Suprapubic skin (tissue), 4 donors: Measurements from ENCODE around the gene INSYN2B. TPM values are rescaled to one million over a fixed set of nuclear protein-coding genes. Genes with fewer than 3 reads are reported as not detected.

ENCODE experiments used
- DNase-seq, 2 donors: peaks; one replicate each; pipeline ENCODE4 v3.0.0-alpha.2; 2019; ENCODE audit warnings: low spot score in 2 of 2
- H3K27ac ChIP-seq: fragments of 200-600 bp; sonication (generic); one replicate; pipeline ENCODE4 v1.5.1; 2019
- H3K27me3 ChIP-seq: fragments of 200-600 bp; sonication (generic); one replicate; pipeline ENCODE4 v1.5.1; 2019
- H3K36me3 ChIP-seq: fragments of 200-600 bp; sonication (generic); one replicate; pipeline ENCODE4 v1.5.1; 2019
- H3K4me1 ChIP-seq: fragments of 200-600 bp; sonication (generic); one replicate; pipeline ENCODE4 v1.5.1; 2019
- H3K4me3 ChIP-seq: fragments of 200-600 bp; sonication (generic); one replicate; pipeline ENCODE4 v1.5.1; 2019; ENCODE audit warnings: mild to moderate bottlenecking
- H3K9me3 ChIP-seq: fragments of 200-600 bp; sonication (generic); one replicate; pipeline ENCODE4 v1.5.1; 2019
- CTCF ChIP-seq, 2 donors: fragments of 200-600 bp in 1 of 2; fragments of 450-650 bp in 1 of 2; sonication (generic) in 1 of 2; IDR thresholded peaks; one replicate each; pipeline ENCODE4 v1.5.1; 2016 to 2019; ENCODE audit warnings: antibody characterized with exemption in 2 of 2, mild to moderate bottlenecking in 1 of 2, moderate library complexity in 1 of 2
- EP300 ChIP-seq: sonication (generic); formaldehyde crosslinking; IDR thresholded peaks from one replicate; pipeline ENCODE4 v1.6.1; 2017; ENCODE audit warnings: antibody characterized with exemption
- POLR2A ChIP-seq, 2 donors: fragments of 450-650 bp; IDR thresholded peaks; one replicate each; pipeline ENCODE4 v1.6.1; 2017; ENCODE audit warnings: antibody characterized with exemption in 2 of 2, mild to moderate bottlenecking in 2 of 2, moderate library complexity in 2 of 2
- POLR2AphosphoS5 ChIP-seq, 3 donors: sonication (generic); formaldehyde crosslinking; IDR thresholded peaks; one replicate each; pipeline ENCODE4 v1.6.1; 2017; ENCODE audit warnings: antibody characterized with exemption in 3 of 3
- WGBS: methylation state at CpG from one replicate; pipeline ENCODE4 v1.1.5; 2018; 5-methylcytosine and 5-hydroxymethylcytosine counted together
- total RNA-seq, 4 donors: library from RNA; depleted of rRNA; stranded (reverse); fragments of >200 nt; gene quantifications; one replicate each; pipeline ENCODE4 v1.1.0, GENCODE V29; 2016

The INSYN2B gene
- total RNA-seq, 4 donors from 2014 or later, result 0.47 to 0.68 (median 0.55) TPM

GRCh38 chr5:169832845-169833244 is 147.4 kb downstream of the INSYN2B start:
- DNase-seq, result no peak
- Histone ChIP-seq H3K27me3 (no peaks in the 10 kb centered on the region), H3K36me3 (no peaks in the 10 kb centered on the region), H3K4me3 (no peak overlapping the region), H3K27ac (no peak overlapping the region), H3K9me3 (no peaks in the 10 kb centered on the region), H3K4me1 (no peaks in the 10 kb centered on the region)
- TF ChIP-seq EP300, result no peak
- no peak for TF ChIP-seq CTCF (IDR thresholded peaks at IDR 0.05)
- TF ChIP-seq POLR2A (IDR thresholded peaks at IDR 0.05), result no peak
- TF ChIP-seq POLR2AphosphoS5 (IDR thresholded peaks at IDR 0.05), result no peak

GRCh38 chr5:169832304-169832703 is 148.0 kb downstream of the INSYN2B start:
- Histone ChIP-seq H3K36me3 (no peaks in the 10 kb centered on the region), H3K4me1 (no peaks in the 10 kb centered on the region), H3K4me3 (no peak overlapping the region), H3K9me3 (no peaks in the 10 kb centered on the region), H3K27ac (no peak overlapping the region), H3K27me3 (no peaks in the 10 kb centered on the region)
- no peak for DNase-seq
- TF ChIP-seq POLR2A (IDR thresholded peaks at IDR 0.05), result no peak
- TF ChIP-seq CTCF (IDR thresholded peaks at IDR 0.05), result no peak
- no peak for TF ChIP-seq POLR2AphosphoS5 (IDR thresholded peaks at IDR 0.05)
- no peak for TF ChIP-seq EP300
- 87% methylated on average over 3 of the region's 3 CpGs for WGBS

- H3K9me3 ChIP-seq, result no peaks in the 10 kb centered on the region
- no peaks in the 10 kb centered on the region for H3K4me1 ChIP-seq
- no peak for DNase-seq
- no peaks in the 10 kb centered on the region for H3K36me3 ChIP-seq
- H3K27ac ChIP-seq, result no peak overlapping the region
- H3K4me3 ChIP-seq, result no peak overlapping the region
- 50% methylated on average over 1 of the region's 1 CpG for whole genome bisulfite sequencing
- H3K27me3 ChIP-seq, result no peaks in the 10 kb centered on the region
- TF ChIP-seq CTCF (IDR thresholded peaks at IDR 0.05), result no peak
- TF ChIP-seq POLR2AphosphoS5 (IDR thresholded peaks at IDR 0.05), result no peak
- no peak for TF ChIP-seq EP300
- no peak for TF ChIP-seq POLR2A (IDR thresholded peaks at IDR 0.05)
Measured at GRCh38 chr5:169831331-169831730, 149.0 kb downstream of the INSYN2B start.

- Histone ChIP-seq H3K27ac (no peak overlapping the region), H3K9me3 (no peaks in the 10 kb centered on the region), H3K27me3 (no peaks in the 10 kb centered on the region), H3K4me1 (no peaks in the 10 kb centered on the region), H3K36me3 (no peaks in the 10 kb centered on the region), H3K4me3 (no peak overlapping the region)
- TF ChIP-seq CTCF (IDR thresholded peaks at IDR 0.05), result no peak
- no peak for TF ChIP-seq EP300
- no peak for TF ChIP-seq POLR2AphosphoS5 (IDR thresholded peaks at IDR 0.05)
- no peak for TF ChIP-seq POLR2A (IDR thresholded peaks at IDR 0.05)
- no peak for DNase-seq
- WGBS, result 89% methylated on average over 4 of the region's 4 CpGs
Measured at GRCh38 chr5:169828385-169828784, 151.9 kb downstream of the INSYN2B start.

GRCh38 chr5:169827769-169828168 is 152.5 kb downstream of the INSYN2B start:
- no peak for DNase-seq
- H3K27ac ChIP-seq, result no peak overlapping the region
- H3K4me1 ChIP-seq, result no peaks in the 10 kb centered on the region
- H3K36me3 ChIP-seq, result no peaks in the 10 kb centered on the region
- H3K9me3 ChIP-seq, result no peaks in the 10 kb centered on the region
- 70% methylated on average over 3 of the region's 3 CpGs for WGBS
- TF ChIP-seq CTCF (IDR thresholded peaks at IDR 0.05) (no peak), POLR2AphosphoS5 (IDR thresholded peaks at IDR 0.05) (no peak), EP300 (no peak), POLR2A (IDR thresholded peaks at IDR 0.05) (no peak)
- no peaks in the 10 kb centered on the region for H3K27me3 ChIP-seq
- no peak overlapping the region for H3K4me3 ChIP-seq
